ENCODE results near the gene SLC16A5.

The SLC16A5 gene

GRCh38 chr17:75142236-75142971, 54.6 kb downstream of the SLC16A5 start:
- in situ Hi-C loops (cut with HindIII; ENCODE audit: low pct_ligation_motif_present, low sequenced_read_pairs), result no loop called here
- TF ChIP-seq CTCF (IDR thresholded peaks at IDR 0.05; ENCODE audit: low read depth, low read length, missing control alignments), result no peak
- Histone ChIP-seq H3K4me3 (ENCODE audit: low read depth, low read length) (no peak overlapping the region), H3K27ac (no peak overlapping the region), H3K36me3 (replicated peaks) (peaks cover 62% of the 10 kb centered on the region), H3K27me3 (replicated peaks) (no peaks in the 10 kb centered on the region)
- DNase-seq, result no peak

GRCh38 chr17:75144816-75145512, 57.2 kb downstream of the SLC16A5 start:
- no peak overlapping the region for H3K27ac ChIP-seq
- H3K4me3 ChIP-seq (ENCODE audit: low read depth, low read length), result no peak overlapping the region
- no peak for DNase-seq
- in situ Hi-C loops (cut with HindIII; ENCODE audit: low pct_ligation_motif_present, low sequenced_read_pairs), result no loop called here
- no peak for TF ChIP-seq CTCF (IDR thresholded peaks at IDR 0.05; ENCODE audit: low read depth, low read length, missing control alignments)
- H3K36me3 ChIP-seq (replicated peaks), result peaks cover 70% of the 10 kb centered on the region
- no peaks in the 10 kb centered on the region for H3K27me3 ChIP-seq (replicated peaks)

- no peak for DNase-seq
- Histone ChIP-seq H3K27ac (no peak overlapping the region), H3K4me3 (ENCODE audit: low read depth, low read length) (no peak overlapping the region), H3K36me3 (replicated peaks) (peaks cover 63% of the 10 kb centered on the region), H3K27me3 (replicated peaks) (no peaks in the 10 kb centered on the region)
- TF ChIP-seq CTCF (IDR thresholded peaks at IDR 0.05; ENCODE audit: low read depth, low read length, missing control alignments), result no peak
- in situ Hi-C loops (cut with HindIII; ENCODE audit: low pct_ligation_motif_present, low sequenced_read_pairs), result no loop called here
These were observed 58.8 kb downstream of the SLC16A5 start for GRCh38 chr17:75146592-75146991.

- DNase-seq, result no peak
- Histone ChIP-seq H3K27me3 (replicated peaks) (no peaks in the 10 kb centered on the region), H3K4me3 (ENCODE audit: low read depth, low read length) (no peak overlapping the region), H3K27ac (no peak overlapping the region), H3K36me3 (replicated peaks) (peaks cover 52% of the 10 kb centered on the region)
- in situ Hi-C loops (cut with HindIII; ENCODE audit: low pct_ligation_motif_present, low sequenced_read_pairs), result no loop called here
- no peak for TF ChIP-seq CTCF (IDR thresholded peaks at IDR 0.05; ENCODE audit: low read depth, low read length, missing control alignments)
These were observed 60.3 kb downstream of the SLC16A5 start for GRCh38 chr17:75147878-75148546.

- Histone ChIP-seq H3K27me3 (replicated peaks) (no peaks in the 10 kb centered on the region), H3K4me3 (ENCODE audit: low read depth, low read length) (peak overlapping the region; percentile 95), H3K27ac (no peak overlapping the region), H3K36me3 (replicated peaks) (peaks cover 14% of the 10 kb centered on the region)
- in situ Hi-C loops (cut with HindIII; ENCODE audit: low pct_ligation_motif_present, low sequenced_read_pairs), result no loop called here
- DNase-seq, result no peak
- no peak for TF ChIP-seq CTCF (IDR thresholded peaks at IDR 0.05; ENCODE audit: low read depth, low read length, missing control alignments)
These were observed 64.2 kb downstream of the SLC16A5 start for GRCh38 chr17:75151930-75152329.
